Colonic mucosa (tissue), 4 donors: ENCODE results near the gene CASQ1. TPM values are rescaled to one million over a fixed set of nuclear protein-coding genes. Genes with fewer than 3 reads are reported as not detected.

ENCODE experiments used
- DNase-seq: peaks from one replicate; pipeline ENCODE4 v3.0.0-alpha.2; 2020
- H3K27ac ChIP-seq: fragments of 200-600 bp; one replicate; pipeline ENCODE4 v1.8.0; 2021
- H3K27me3 ChIP-seq: fragments of 200-600 bp; one replicate; pipeline ENCODE4 v1.8.0; 2021
- H3K36me3 ChIP-seq: fragments of 200-600 bp; one replicate; pipeline ENCODE4 v1.8.0; 2021
- H3K4me1 ChIP-seq: fragments of 200-600 bp; one replicate; pipeline ENCODE4 v1.8.0; 2021; ENCODE audit warnings: mild to moderate bottlenecking
- H3K4me3 ChIP-seq: fragments of 200-600 bp; one replicate; pipeline ENCODE4 v1.8.0; 2021
- H3K9ac ChIP-seq, 2 donors: one replicate each; pipeline ENCODE4 v1.7.0; 2013; ENCODE audit warnings: control low read depth in 2 of 2, low read depth in 2 of 2, low read length in 2 of 2
- H3K9me3 ChIP-seq: fragments of 200-600 bp; one replicate; pipeline ENCODE4 v1.8.0; 2021
- intact Hi-C: fragments of 100-400 bp; cut with DNase I; formaldehyde crosslinking; loops from one replicate; pipeline ENCODE4 v1.14.1; 2022
- total RNA-seq, 2 donors: library from RNA; stranded (reverse); fragmentation: NEBNext Ultra II Directional in 1 of 2; extraction: Animal tissue kit (Norgen Biotek cat#: 25700) in 1 of 2; gene quantifications; one replicate each; pipeline ENCODE4 v1.2.1, GENCODE V29; 2021
- TF ChIP-seq, protein P1 (sequence below): fragments of 200-600 bp; IDR thresholded peaks from one replicate; pipeline ENCODE4 v1.8.0; 2022; ENCODE audit warnings: antibody characterized with exemption, mild to moderate bottlenecking
- donor health status: healthy.
- donor health status: DM: no; HTN: no; CAD: no.
- donor health status: DM: no; HTN: no; CAD: no.

The CASQ1 gene
- total RNA-seq, 2 donors from 2014 or later: not detected

DNA sequence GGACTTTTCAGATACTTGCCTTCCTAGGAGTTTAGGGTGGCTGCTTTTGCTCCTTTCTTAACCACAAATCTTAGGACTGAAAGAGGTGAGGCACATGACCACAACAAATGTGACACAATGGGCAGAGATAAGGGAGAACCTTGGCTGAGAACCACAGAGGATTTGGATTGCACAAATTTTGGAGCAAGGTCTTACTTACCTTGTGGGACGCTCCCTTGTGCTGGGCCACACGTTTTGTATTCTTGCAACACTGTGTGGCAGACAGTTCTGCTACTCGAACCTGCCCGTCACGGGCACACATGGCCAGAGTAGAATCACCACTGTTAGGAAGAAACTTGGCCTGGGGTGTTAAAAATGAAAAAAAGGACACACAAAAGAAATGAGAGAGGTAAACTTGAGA is 48.0 kb downstream of the CASQ1 start:
- Histone ChIP-seq H3K27ac (no peak overlapping the region), H3K4me1 (no peaks in the 10 kb centered on the region), H3K9ac (no peak overlapping the region), H3K4me3 (no peak overlapping the region), H3K36me3 (peaks cover 19% of the 10 kb centered on the region), H3K27me3 (no peaks in the 10 kb centered on the region), H3K9me3 (no peaks in the 10 kb centered on the region)
- TF ChIP-seq, protein P1, sequence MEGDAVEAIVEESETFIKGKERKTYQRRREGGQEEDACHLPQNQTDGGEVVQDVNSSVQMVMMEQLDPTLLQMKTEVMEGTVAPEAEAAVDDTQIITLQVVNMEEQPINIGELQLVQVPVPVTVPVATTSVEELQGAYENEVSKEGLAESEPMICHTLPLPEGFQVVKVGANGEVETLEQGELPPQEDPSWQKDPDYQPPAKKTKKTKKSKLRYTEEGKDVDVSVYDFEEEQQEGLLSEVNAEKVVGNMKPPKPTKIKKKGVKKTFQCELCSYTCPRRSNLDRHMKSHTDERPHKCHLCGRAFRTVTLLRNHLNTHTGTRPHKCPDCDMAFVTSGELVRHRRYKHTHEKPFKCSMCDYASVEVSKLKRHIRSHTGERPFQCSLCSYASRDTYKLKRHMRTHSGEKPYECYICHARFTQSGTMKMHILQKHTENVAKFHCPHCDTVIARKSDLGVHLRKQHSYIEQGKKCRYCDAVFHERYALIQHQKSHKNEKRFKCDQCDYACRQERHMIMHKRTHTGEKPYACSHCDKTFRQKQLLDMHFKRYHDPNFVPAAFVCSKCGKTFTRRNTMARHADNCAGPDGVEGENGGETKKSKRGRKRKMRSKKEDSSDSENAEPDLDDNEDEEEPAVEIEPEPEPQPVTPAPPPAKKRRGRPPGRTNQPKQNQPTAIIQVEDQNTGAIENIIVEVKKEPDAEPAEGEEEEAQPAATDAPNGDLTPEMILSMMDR: no peak
- no peak for DNase-seq
- intact Hi-C loops: no loop called here

DNA sequence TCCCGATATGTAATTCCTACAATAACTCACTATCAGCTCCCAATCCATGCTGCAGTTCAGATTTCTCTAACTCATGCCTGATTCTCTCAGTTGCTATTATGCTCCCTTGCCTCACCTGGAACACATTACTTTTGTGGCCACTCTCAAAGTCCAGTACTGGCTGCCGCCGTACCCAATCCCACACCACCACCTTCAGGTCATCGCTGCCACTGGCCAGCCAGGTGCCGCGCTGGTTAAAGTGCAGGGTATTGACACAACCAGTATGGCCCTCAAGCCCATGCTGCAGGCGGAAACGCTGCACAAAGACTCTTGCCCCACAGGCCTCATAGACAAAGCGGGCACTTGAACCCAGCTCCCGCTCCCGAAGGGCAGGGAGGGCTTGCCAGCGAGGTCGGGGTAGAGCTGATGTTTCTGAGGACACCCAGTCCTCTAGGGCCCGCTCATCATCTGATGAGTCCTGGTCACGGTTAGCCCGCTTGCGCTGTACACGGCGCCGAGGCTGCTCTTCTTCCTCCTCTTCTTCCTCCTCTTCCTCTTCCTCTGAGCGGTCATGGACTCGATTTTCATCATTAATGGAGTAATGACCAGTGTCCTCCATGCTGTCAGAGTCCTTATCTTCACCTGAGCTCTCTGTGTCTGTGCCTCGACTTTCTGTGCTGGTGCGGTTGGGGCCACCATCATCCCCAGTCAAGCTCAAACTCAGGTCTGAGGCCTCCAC is 49.4 kb downstream of the CASQ1 start:
- no peak overlapping the region for H3K9ac ChIP-seq
- intact Hi-C loops: no loop called here
- DNase-seq: no peak

DNA sequence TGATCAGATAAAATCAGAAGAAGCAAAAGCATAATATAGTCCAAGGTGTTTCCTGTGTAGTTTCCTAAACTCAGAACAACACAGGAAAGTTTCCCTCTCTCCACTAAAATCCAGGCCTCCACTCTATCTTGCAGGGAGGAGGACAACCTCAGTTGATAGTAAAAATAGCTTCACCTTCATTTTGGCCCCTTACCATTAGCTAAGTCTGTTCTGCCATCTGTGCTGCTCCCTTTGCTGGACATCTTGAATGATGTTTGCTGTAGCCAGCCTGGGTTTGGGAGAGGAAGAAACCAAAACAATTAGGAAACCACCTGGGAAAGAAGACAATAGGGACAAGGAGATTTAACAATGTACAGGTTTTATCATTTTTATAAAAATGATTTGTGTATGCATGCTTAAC is 53.4 kb downstream of the CASQ1 start:
- no peaks in the 10 kb centered on the region for H3K4me1 ChIP-seq
- H3K27ac ChIP-seq: no peak overlapping the region
- no peaks in the 10 kb centered on the region for H3K9me3 ChIP-seq
- no peak for DNase-seq
- H3K4me3 ChIP-seq: no peak overlapping the region
- H3K9ac ChIP-seq: no peak overlapping the region
- TF ChIP-seq, protein P1: no peak
- intact Hi-C loops: no loop called here
- H3K36me3 ChIP-seq: peaks cover 4% of the 10 kb centered on the region
- no peaks in the 10 kb centered on the region for H3K27me3 ChIP-seq

More for the DNA sequence above, 49.4 kb downstream of the CASQ1 start:
- H3K4me1 ChIP-seq: no peaks in the 10 kb centered on the region
- no peak overlapping the region for H3K27ac ChIP-seq
- H3K27me3 ChIP-seq: no peaks in the 10 kb centered on the region
- no peaks in the 10 kb centered on the region for H3K9me3 ChIP-seq
- peaks cover 19% of the 10 kb centered on the region for H3K36me3 ChIP-seq
- TF ChIP-seq, protein P1: no peak
- no peak overlapping the region for H3K4me3 ChIP-seq

DNA sequence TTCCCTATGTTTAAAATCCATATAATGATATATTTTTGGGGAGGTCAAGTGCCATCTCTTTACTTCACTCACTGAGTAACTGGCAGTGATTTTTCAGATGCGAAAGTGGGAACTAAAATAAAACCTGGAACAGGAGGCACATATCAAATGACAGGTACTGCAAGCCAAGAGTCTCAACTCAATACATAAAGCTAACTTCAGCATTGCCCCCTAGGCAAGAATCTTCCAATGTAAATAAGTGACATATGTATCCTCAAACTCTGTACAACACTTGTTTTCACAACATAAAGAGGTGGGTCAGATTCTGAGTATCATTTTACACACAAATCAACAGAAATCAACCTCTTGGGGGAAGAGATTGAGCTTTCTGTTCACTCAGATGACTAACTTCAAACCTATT is 53.8 kb downstream of the CASQ1 start:
- no peak overlapping the region for H3K4me3 ChIP-seq
- H3K27ac ChIP-seq: no peak overlapping the region
- peaks cover 4% of the 10 kb centered on the region for H3K36me3 ChIP-seq
- no peaks in the 10 kb centered on the region for H3K9me3 ChIP-seq
- H3K9ac ChIP-seq: no peak overlapping the region
- no peaks in the 10 kb centered on the region for H3K27me3 ChIP-seq
- TF ChIP-seq, protein P1: no peak
- intact Hi-C loops: no loop called here
- no peak for DNase-seq
- no peaks in the 10 kb centered on the region for H3K4me1 ChIP-seq

DNA sequence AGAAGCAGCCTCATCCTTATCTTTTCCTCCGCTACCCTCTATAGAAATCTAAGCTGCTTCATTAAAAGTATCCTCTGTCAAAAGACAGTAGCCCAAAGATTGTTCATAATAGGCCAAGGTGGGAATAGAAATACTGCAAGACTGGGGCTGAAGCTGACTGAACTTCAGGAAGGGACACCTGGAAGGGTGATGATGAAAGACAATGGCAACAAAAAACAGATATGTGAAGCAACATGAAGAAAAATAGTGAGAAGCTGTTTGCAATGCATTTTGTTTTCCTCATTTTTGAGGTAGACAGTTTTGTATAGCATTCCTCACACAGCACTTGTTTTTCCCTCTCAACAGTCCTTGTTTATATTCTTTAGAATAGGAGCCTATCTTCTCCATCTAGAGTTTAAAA is 55.1 kb downstream of the CASQ1 start:
- DNase-seq: no peak
- TF ChIP-seq, protein P1: no peak
- no peaks in the 10 kb centered on the region for H3K9me3 ChIP-seq
- no peaks in the 10 kb centered on the region for H3K4me1 ChIP-seq
- peaks cover 2% of the 10 kb centered on the region for H3K36me3 ChIP-seq
- no peak overlapping the region for H3K9ac ChIP-seq
- no peaks in the 10 kb centered on the region for H3K27me3 ChIP-seq
- intact Hi-C loops: no loop called here
- no peak overlapping the region for H3K27ac ChIP-seq
- H3K4me3 ChIP-seq: no peak overlapping the region
